CD4-positive, alpha-beta T cell treated with Interleukin-2 at 100 ng/mL for 4 hours (primary cell): ENCODE measurements around the gene CD81.

Experiments used
- DNase-seq: peaks from one replicate; pipeline ENCODE4 v3.0.0-alpha.2; 2020; ENCODE audit warnings: low spot score

Gene CD81

GRCh38 chr11:2406878-2407410 lies 29.8 kb downstream of the CD81 start:
- DNase-seq: no peak

- DNase-seq: no peak
Measured at GRCh38 chr11:2408671-2409070, 31.6 kb downstream of the CD81 start.

GRCh38 chr11:2409126-2409525 lies 32.0 kb downstream of the CD81 start:
- no peak for DNase-seq

- no peak for DNase-seq
Measured at GRCh38 chr11:2409611-2410468, 32.7 kb downstream of the CD81 start.

GRCh38 chr11:2410616-2411015 lies 33.5 kb downstream of the CD81 start:
- DNase-seq: no peak

GRCh38 chr11:2411446-2412305 lies 34.6 kb downstream of the CD81 start:
- no peak for DNase-seq

- DNase-seq: no peak
Measured at GRCh38 chr11:2412323-2412722, 35.2 kb downstream of the CD81 start.

GRCh38 chr11:2413742-2414579 lies 36.9 kb downstream of the CD81 start:
- DNase-seq: no peak

GRCh38 chr11:2414616-2415015 lies 37.5 kb downstream of the CD81 start:
- DNase-seq: no peak

- no peak for DNase-seq
Measured at GRCh38 chr11:2415171-2415570, 38.1 kb downstream of the CD81 start.

- DNase-seq: no peak
Measured at GRCh38 chr11:2415601-2416380, 38.7 kb downstream of the CD81 start.

- DNase-seq: no peak
Measured at GRCh38 chr11:2416765-2417164, 39.7 kb downstream of the CD81 start.

- no peak for DNase-seq
Measured at GRCh38 chr11:2417856-2418692, 41.0 kb downstream of the CD81 start.

GRCh38 chr11:2418693-2419360 lies 41.7 kb downstream of the CD81 start:
- DNase-seq: no peak

- peak; percentile 64 for DNase-seq
Measured at GRCh38 chr11:2419638-2420501, 42.8 kb downstream of the CD81 start.

- peak; percentile 61 for DNase-seq
Measured at GRCh38 chr11:2420502-2421225, 43.6 kb downstream of the CD81 start.

- no peak for DNase-seq
Measured at GRCh38 chr11:2421226-2421994, 44.3 kb downstream of the CD81 start.
